Fibroblast of upper back skin (primary cell): ENCODE data around the gene MYH14.

Source experiments
- DNase-seq: peaks from one replicate; pipeline ENCODE4 v3.0.0-alpha.2; 2013

Gene MYH14

GRCh38 chr19:50195224-50195623, 8.2 kb upstream of the MYH14 start:
- DNase-seq: no peak

GRCh38 chr19:50196322-50196932, 7.0 kb upstream of the MYH14 start:
- DNase-seq: no peak

- no peak for DNase-seq
These were observed 6.1 kb upstream of the MYH14 start for GRCh38 chr19:50197348-50197747.

- no peak for DNase-seq
These were observed 4.8 kb upstream of the MYH14 start for GRCh38 chr19:50198431-50199258.

GRCh38 chr19:50199259-50199555, 4.2 kb upstream of the MYH14 start:
- DNase-seq: no peak

GRCh38 chr19:50202386-50202785, 1.0 kb upstream of the MYH14 start:
- no peak for DNase-seq

- DNase-seq: no peak
These were observed 501 bp upstream of the MYH14 start for GRCh38 chr19:50202962-50203280.

- no peak for DNase-seq
These were observed 633 bp downstream of the MYH14 start for GRCh38 chr19:50204081-50204428.

- no peak for DNase-seq
These were observed 1.6 kb downstream of the MYH14 start for GRCh38 chr19:50204811-50205675.

GRCh38 chr19:50205681-50206138, 2.3 kb downstream of the MYH14 start:
- DNase-seq: no peak

GRCh38 chr19:50206191-50206590, 2.8 kb downstream of the MYH14 start:
- no peak for DNase-seq

GRCh38 chr19:50207730-50208129, 4.3 kb downstream of the MYH14 start:
- DNase-seq: no peak

GRCh38 chr19:50209131-50209530, 5.7 kb downstream of the MYH14 start:
- DNase-seq: no peak

GRCh38 chr19:50210425-50210824, 7.0 kb downstream of the MYH14 start:
- DNase-seq: no peak

- DNase-seq: no peak
These were observed 10.5 kb downstream of the MYH14 start for GRCh38 chr19:50213925-50214324.

GRCh38 chr19:50214699-50215543, 11.5 kb downstream of the MYH14 start:
- no peak for DNase-seq

- no peak for DNase-seq
These were observed 12.4 kb downstream of the MYH14 start for GRCh38 chr19:50215820-50216219.

- DNase-seq: no peak
These were observed 17.7 kb downstream of the MYH14 start for GRCh38 chr19:50221087-50221486.

- no peak for DNase-seq
These were observed 19.4 kb downstream of the MYH14 start for GRCh38 chr19:50222691-50223438.

GRCh38 chr19:50223439-50223716, 20.0 kb downstream of the MYH14 start:
- no peak for DNase-seq

- no peak for DNase-seq
These were observed 21.7 kb downstream of the MYH14 start for GRCh38 chr19:50224986-50225747.

GRCh38 chr19:50226536-50226935, 23.1 kb downstream of the MYH14 start:
- DNase-seq: no peak
